T1000 (cell line): ENCODE data around the gene CLCN7.

Experiments
- DNase-seq: peaks from one replicate; lab custom pipeline; 2025; ENCODE audit warnings: mixed read lengths; lab: John Stamatoyannopoulos, UW

Gene CLCN7

GRCh38 chr16:1464196-1464893 is 10.5 kb downstream of the CLCN7 start:
- no peak for DNase-seq

- DNase-seq, result no peak
Observed at GRCh38 chr16:1461146-1461545, 13.7 kb downstream of the CLCN7 start.

GRCh38 chr16:1460602-1461138 is 14.2 kb downstream of the CLCN7 start:
- DNase-seq, result no peak

- no peak for DNase-seq
Observed at GRCh38 chr16:1459967-1460366, 14.9 kb downstream of the CLCN7 start.

- no peak for DNase-seq
Observed at GRCh38 chr16:1458977-1459341, 15.9 kb downstream of the CLCN7 start.

- DNase-seq, result no peak
Observed at GRCh38 chr16:1458336-1458976, 16.4 kb downstream of the CLCN7 start.

GRCh38 chr16:1457489-1458245 is 17.2 kb downstream of the CLCN7 start:
- no peak for DNase-seq

- DNase-seq, result no peak
Observed at GRCh38 chr16:1456951-1457350, 17.9 kb downstream of the CLCN7 start.

GRCh38 chr16:1455190-1456171 is 19.3 kb downstream of the CLCN7 start:
- DNase-seq, result no peak

- no peak for DNase-seq
Observed at GRCh38 chr16:1454561-1454960, 20.3 kb downstream of the CLCN7 start.

GRCh38 chr16:1453316-1453715 is 21.5 kb downstream of the CLCN7 start:
- no peak for DNase-seq

- DNase-seq, result no peak
Observed at GRCh38 chr16:1452530-1452929, 22.3 kb downstream of the CLCN7 start.

GRCh38 chr16:1451702-1452392 is 23.0 kb downstream of the CLCN7 start:
- DNase-seq, result no peak

- DNase-seq, result no peak
Observed at GRCh38 chr16:1450841-1451240, 24.0 kb downstream of the CLCN7 start.

GRCh38 chr16:1450218-1450617 is 24.6 kb downstream of the CLCN7 start:
- no peak for DNase-seq

- no peak for DNase-seq
Observed at GRCh38 chr16:1449201-1449788, 25.5 kb downstream of the CLCN7 start.

- no peak for DNase-seq
Observed at GRCh38 chr16:1448536-1449116, 26.2 kb downstream of the CLCN7 start.

- no peak for DNase-seq
Observed at GRCh38 chr16:1447965-1448364, 26.9 kb downstream of the CLCN7 start.

- DNase-seq, result no peak
Observed at GRCh38 chr16:1446296-1447080, 28.3 kb downstream of the CLCN7 start.
